DND-41 (cell line): Measurements from ENCODE around the gene NYNRIN.

Experiments used
- ATAC-seq: fragments of 200-7000 bp; cut with Tn5 transposase; 3 replicates; pipeline ENCODE4 v1.9.1; 2021; ENCODE audit warnings: low read depth; ENCODE audit not compliant: insufficient read depth
- DNase-seq: peaks from one replicate; pipeline ENCODE4 v3.0.0-alpha.2; 2020
- H2AFZ ChIP-seq: 2 replicates; pipeline ENCODE4 v1.6.0; 2012; ENCODE audit warnings: low read depth, low read length
- H3K27ac ChIP-seq: 2 replicates; pipeline ENCODE4 v1.5.1; 2012; ENCODE audit warnings: low read length, inconsistent platforms
- H3K27me3 ChIP-seq: fragments of 200-600 bp; sonication (generic); 2 replicates; pipeline ENCODE4 v1.6.0; 2012; ENCODE audit warnings: low read length, mild to moderate bottlenecking, inconsistent platforms; ENCODE audit not compliant: insufficient read depth, poor library complexity
- H3K36me3 ChIP-seq: 2 replicates; pipeline ENCODE4 v1.5.1; 2012; ENCODE audit warnings: low read length, inconsistent platforms; ENCODE audit not compliant: insufficient read depth
- H3K4me1 ChIP-seq: 2 replicates; pipeline ENCODE4 v1.5.1; 2012; ENCODE audit warnings: mild to moderate bottlenecking, low read length; ENCODE audit not compliant: insufficient read depth
- H3K4me2 ChIP-seq: 2 replicates; pipeline ENCODE4 v1.6.0; 2012; ENCODE audit warnings: mild to moderate bottlenecking, moderate library complexity, low read length, inconsistent platforms; ENCODE audit not compliant: insufficient read depth
- H3K4me3 ChIP-seq, 2 experiments: fragments of 200-600 bp in 1 of 2; shearing (Covaris generic) in 1 of 2; 2 replicates each; pipeline ENCODE4 v1.5.1; 2012 to 2016; ENCODE audit warnings: inconsistent platforms in 2 of 2, low read length in 2 of 2, mild to moderate bottlenecking in 2 of 2, low read depth in 1 of 2, moderate library complexity in 1 of 2
- H3K79me2 ChIP-seq: 2 replicates; pipeline ENCODE4 v1.6.0; 2012; ENCODE audit warnings: low read length, inconsistent platforms; ENCODE audit not compliant: insufficient read depth
- H3K9ac ChIP-seq: 2 replicates; pipeline ENCODE4 v1.6.0; 2012; ENCODE audit warnings: low read depth, mild to moderate bottlenecking, inconsistent platforms, low read length, moderate library complexity
- H3K9me3 ChIP-seq: 2 replicates; pipeline ENCODE4 v1.5.1; 2012; ENCODE audit warnings: low read length, moderate library complexity, mild to moderate bottlenecking, inconsistent platforms; ENCODE audit not compliant: insufficient read depth, severe bottlenecking
- H4K20me1 ChIP-seq: 2 replicates; pipeline ENCODE4 v1.6.0; 2012; ENCODE audit warnings: low read length; ENCODE audit not compliant: insufficient read depth
- EZH2 ChIP-seq: IDR thresholded peaks from 3 replicates; pipeline ENCODE4 v1.6.1; 2012; ENCODE audit warnings: borderline replicate concordance, low read depth, mild to moderate bottlenecking, moderate library complexity, low read length, inconsistent platforms; ENCODE audit not compliant: severe bottlenecking
- TF ChIP-seq, protein P1 (sequence below): IDR thresholded peaks from 2 replicates; pipeline ENCODE4 v1.5.1; 2012; ENCODE audit warnings: borderline replicate concordance, low read length, moderate library complexity, mild to moderate bottlenecking; ENCODE audit not compliant: poor library complexity, severe bottlenecking; ENCODE audit errors: extremely low read depth

The NYNRIN gene

DNA sequence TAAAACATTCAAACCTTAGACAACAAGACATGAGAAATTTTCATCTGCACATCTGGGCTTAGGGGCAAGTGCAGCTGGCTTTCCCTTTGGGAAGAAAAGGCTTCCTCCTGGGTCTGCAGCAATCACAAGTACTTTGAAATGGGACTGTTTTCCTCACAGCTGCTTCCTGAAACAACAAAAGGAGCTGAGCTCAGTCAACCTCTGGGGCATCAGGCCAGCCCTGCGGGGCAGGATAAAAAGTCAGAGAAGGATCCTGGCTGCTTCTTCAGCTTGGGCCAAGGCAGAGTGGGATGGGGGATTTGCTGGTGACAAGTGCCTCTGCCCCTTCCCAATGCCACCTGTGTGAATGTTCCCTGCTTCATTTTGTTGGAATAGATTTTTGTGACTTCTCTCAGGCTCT is 59.9 kb downstream of the NYNRIN start:
- no peaks in the 10 kb centered on the region for H4K20me1 ChIP-seq
- no peak for DNase-seq
- H3K27ac ChIP-seq, result no peak overlapping the region
- no peaks in the 10 kb centered on the region for H3K36me3 ChIP-seq
- H3K79me2 ChIP-seq, result no peaks in the 10 kb centered on the region
- H3K9me3 ChIP-seq, result peaks cover 2% of the 10 kb centered on the region
- no peak overlapping the region for H3K9ac ChIP-seq
- no peaks in the 10 kb centered on the region for H3K27me3 ChIP-seq
- TF ChIP-seq EZH2, result no peak
- TF ChIP-seq, protein P1, sequence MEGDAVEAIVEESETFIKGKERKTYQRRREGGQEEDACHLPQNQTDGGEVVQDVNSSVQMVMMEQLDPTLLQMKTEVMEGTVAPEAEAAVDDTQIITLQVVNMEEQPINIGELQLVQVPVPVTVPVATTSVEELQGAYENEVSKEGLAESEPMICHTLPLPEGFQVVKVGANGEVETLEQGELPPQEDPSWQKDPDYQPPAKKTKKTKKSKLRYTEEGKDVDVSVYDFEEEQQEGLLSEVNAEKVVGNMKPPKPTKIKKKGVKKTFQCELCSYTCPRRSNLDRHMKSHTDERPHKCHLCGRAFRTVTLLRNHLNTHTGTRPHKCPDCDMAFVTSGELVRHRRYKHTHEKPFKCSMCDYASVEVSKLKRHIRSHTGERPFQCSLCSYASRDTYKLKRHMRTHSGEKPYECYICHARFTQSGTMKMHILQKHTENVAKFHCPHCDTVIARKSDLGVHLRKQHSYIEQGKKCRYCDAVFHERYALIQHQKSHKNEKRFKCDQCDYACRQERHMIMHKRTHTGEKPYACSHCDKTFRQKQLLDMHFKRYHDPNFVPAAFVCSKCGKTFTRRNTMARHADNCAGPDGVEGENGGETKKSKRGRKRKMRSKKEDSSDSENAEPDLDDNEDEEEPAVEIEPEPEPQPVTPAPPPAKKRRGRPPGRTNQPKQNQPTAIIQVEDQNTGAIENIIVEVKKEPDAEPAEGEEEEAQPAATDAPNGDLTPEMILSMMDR, result no peak
- no peaks in the 10 kb centered on the region for H3K4me1 ChIP-seq
- no peak for ATAC-seq
- no peak overlapping the region for H2AFZ ChIP-seq
- H3K4me2 ChIP-seq, result no peak overlapping the region
- H3K4me3 ChIP-seq, result no peak overlapping the region

DNA sequence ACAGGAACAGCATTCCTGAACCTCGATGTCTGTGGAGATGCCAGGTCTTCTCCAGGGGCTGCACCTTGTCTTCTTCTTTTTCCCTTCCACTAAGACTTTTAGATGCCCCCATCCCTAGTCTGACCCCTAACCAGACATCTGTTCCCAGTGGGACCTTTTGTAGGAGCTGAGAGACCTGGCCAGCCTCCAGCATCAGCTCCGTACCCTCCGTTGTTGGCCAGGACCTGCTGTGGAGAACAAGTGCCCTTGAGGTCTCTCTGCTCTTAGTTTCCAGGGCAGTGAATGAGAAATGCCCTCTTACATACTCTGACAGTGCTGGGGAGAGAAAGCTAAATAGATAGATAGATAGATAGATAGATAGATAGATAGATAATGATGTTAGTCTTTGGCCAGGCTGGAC is 60.5 kb downstream of the NYNRIN start:
- no peak for DNase-seq
- no peaks in the 10 kb centered on the region for H3K4me1 ChIP-seq
- no peaks in the 10 kb centered on the region for H3K27me3 ChIP-seq
- H3K79me2 ChIP-seq, result no peaks in the 10 kb centered on the region
- H3K36me3 ChIP-seq, result no peaks in the 10 kb centered on the region
- H3K27ac ChIP-seq, result no peak overlapping the region
- ATAC-seq, result no peak
- no peak overlapping the region for H3K4me3 ChIP-seq
- no peaks in the 10 kb centered on the region for H4K20me1 ChIP-seq
- H3K9ac ChIP-seq, result no peak overlapping the region
- TF ChIP-seq, protein P1, result no peak
- no peak for TF ChIP-seq EZH2
- H3K9me3 ChIP-seq, result peaks cover 2% of the 10 kb centered on the region
- no peak overlapping the region for H3K4me2 ChIP-seq
- no peak overlapping the region for H2AFZ ChIP-seq

DNA sequence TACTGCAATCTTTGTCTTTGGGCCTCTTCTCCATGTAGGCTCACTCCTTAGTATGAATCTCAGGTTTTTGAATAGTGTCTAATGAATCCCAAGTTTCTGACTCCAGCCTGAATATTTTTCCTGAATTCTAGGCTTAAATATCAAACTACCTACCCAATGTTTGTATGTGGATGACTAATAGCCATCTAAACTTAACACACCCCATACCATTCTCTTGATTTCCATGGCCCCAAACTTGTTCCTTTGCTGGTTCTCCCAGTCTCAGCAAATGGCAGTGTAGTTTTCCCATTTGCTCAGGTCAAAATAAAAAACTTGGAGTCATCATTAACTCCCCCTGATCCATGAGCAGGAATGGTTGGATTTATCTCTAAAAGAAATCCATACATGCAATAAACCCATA is 62.5 kb downstream of the NYNRIN start:
- Histone ChIP-seq H3K4me2 (no peak overlapping the region), H3K27me3 (no peaks in the 10 kb centered on the region), H2AFZ (no peak overlapping the region), H3K27ac (no peak overlapping the region), H3K9ac (no peak overlapping the region), H3K4me3 (no peak overlapping the region), H3K79me2 (no peaks in the 10 kb centered on the region), H3K9me3 (no peaks in the 10 kb centered on the region), H3K4me1 (peaks cover 4% of the 10 kb centered on the region; the same call in 1 of the 2 replicates), H4K20me1 (no peaks in the 10 kb centered on the region), H3K36me3 (no peaks in the 10 kb centered on the region)
- DNase-seq (no peak), ATAC-seq (no peak)
- no peak for TF ChIP-seq EZH2
- TF ChIP-seq, protein P1, result no peak
